Upper lobe of left lung (tissue), 6 donors: ENCODE measurements around the gene TAC3. TPM values are rescaled to one million over a fixed set of nuclear protein-coding genes. Genes with fewer than 3 reads are reported as not detected.
"Not testable (repeated sequence)": the region's sequence is repeated elsewhere in the genome, so short reads cannot be mapped to it uniquely, and the experiment has no call there.

Experiments used
- ATAC-seq, 2 donors: fragments of 200-7000 bp; cut with Tn5 transposase; one replicate each; pipeline ENCODE4 v1.9.1; 2022; ENCODE audit warnings: mild to moderate bottlenecking in 2 of 2, moderate library complexity in 2 of 2; ENCODE audit not compliant: low FRiP score in 2 of 2
- DNase-seq, 2 donors: peaks; one replicate each; pipeline ENCODE4 v3.0.0-alpha.2; 2019 to 2020
- H3K27ac ChIP-seq, 4 donors: fragments of 200-600 bp; sonication (generic); one replicate each; pipeline ENCODE4 v1.5.1; 2016 to 2019
- H3K27me3 ChIP-seq, 4 donors: fragments of 200-600 bp; sonication (generic); one replicate each; pipeline ENCODE4 v1.5.1; 2017 to 2019
- H3K36me3 ChIP-seq, 4 donors: fragments of 200-600 bp; sonication (generic); one replicate each; pipeline ENCODE4 v1.5.1; 2016 to 2019
- H3K4me1 ChIP-seq, 4 donors: fragments of 200-600 bp; sonication (generic); one replicate each; pipeline ENCODE4 v1.5.1; 2018 to 2019
- H3K4me3 ChIP-seq, 4 donors: fragments of 200-600 bp; sonication (generic); one replicate each; pipeline ENCODE4 v1.5.1; 2017 to 2019; ENCODE audit warnings: mild to moderate bottlenecking in 2 of 4, moderate library complexity in 1 of 4
- H3K9me3 ChIP-seq, 4 donors: fragments of 200-600 bp; sonication (generic); one replicate each; pipeline ENCODE4 v1.5.1; 2018 to 2019
- EP300 ChIP-seq, 4 donors: sonication (generic); formaldehyde crosslinking; IDR thresholded peaks; one replicate each; pipeline ENCODE4 v1.5.1; 2017; ENCODE audit warnings: antibody characterized with exemption in 4 of 4, control low read depth in 2 of 4
- POLR2A ChIP-seq, 4 donors: fragments of 450-650 bp; IDR thresholded peaks; one replicate each; pipeline ENCODE4 v1.5.1; 2016 to 2017; ENCODE audit warnings: antibody characterized with exemption in 4 of 4, mild to moderate bottlenecking in 2 of 4
- POLR2AphosphoS5 ChIP-seq, 2 donors: sonication (generic); formaldehyde crosslinking; IDR thresholded peaks; one replicate each; pipeline ENCODE4 v1.5.1; 2017; ENCODE audit warnings: antibody characterized with exemption in 2 of 2
- WGBS, 2 donors: methylation state at CpG; one replicate each; pipeline ENCODE4 v1.1.5; 2017 to 2018; 5-methylcytosine and 5-hydroxymethylcytosine counted together
- total RNA-seq, 6 donors: library from RNA; depleted of rRNA in 4 of 6; stranded (reverse); fragments of >200 nt in 4 of 6; gene quantifications; one replicate each; pipeline versions ENCODE4 v1.1.0 to v1.2.1, GENCODE V29; 2016 to 2021
- TF ChIP-seq, protein P1 (sequence below), 6 experiments: fragments of 450-650 bp in 4 of 6; fragments of 200-600 bp in 2 of 6; sonication (generic) in 2 of 6; IDR thresholded peaks; one replicate each; pipeline ENCODE4 v1.5.1; 2016 to 2019; ENCODE audit warnings: antibody characterized with exemption in 6 of 6
- donor health status: DM: no; HTN: no; CAD: no; lungs with moderate emphysema.
- donor health status: DM: no; HTN: yes; CAD: no; lungs with severe emphysema.

TAC3 gene
- total RNA-seq, 6 donors from 2014 or later = not detected

DNA sequence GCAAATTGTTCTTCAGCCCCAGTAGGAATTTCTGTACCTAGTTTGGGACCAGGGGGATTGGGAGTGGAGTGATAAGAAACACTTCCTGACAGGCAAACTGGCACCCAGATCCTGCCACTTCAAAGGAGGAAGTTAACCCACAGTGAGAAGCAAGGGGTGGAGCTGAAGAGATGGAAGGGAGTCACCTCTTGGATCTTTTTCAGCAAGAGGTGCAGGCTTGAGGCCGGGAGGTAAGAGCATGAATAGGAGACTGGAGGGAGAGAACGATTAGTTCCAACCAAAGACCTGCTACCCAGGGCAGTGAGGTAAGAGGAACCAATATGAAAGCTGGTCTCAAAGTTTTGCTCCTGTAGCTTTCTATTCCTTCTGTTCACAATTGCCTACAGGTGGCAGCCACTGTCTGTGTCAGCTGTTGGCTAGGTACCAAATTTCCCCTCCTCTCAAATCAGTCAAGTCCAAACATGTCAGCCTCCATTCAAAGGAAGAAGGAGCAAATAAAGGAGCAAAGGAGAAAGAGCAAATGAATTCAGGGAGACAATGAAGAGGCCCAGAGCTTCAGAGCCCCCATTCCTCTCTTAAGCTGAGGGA is 14.9 kb upstream of the TAC3 start:
- TF ChIP-seq POLR2A (IDR thresholded peaks at IDR 0.05) = no peak
- TF ChIP-seq EP300 (IDR thresholded peaks at IDR 0.05) = no peak
- TF ChIP-seq, protein P1, sequence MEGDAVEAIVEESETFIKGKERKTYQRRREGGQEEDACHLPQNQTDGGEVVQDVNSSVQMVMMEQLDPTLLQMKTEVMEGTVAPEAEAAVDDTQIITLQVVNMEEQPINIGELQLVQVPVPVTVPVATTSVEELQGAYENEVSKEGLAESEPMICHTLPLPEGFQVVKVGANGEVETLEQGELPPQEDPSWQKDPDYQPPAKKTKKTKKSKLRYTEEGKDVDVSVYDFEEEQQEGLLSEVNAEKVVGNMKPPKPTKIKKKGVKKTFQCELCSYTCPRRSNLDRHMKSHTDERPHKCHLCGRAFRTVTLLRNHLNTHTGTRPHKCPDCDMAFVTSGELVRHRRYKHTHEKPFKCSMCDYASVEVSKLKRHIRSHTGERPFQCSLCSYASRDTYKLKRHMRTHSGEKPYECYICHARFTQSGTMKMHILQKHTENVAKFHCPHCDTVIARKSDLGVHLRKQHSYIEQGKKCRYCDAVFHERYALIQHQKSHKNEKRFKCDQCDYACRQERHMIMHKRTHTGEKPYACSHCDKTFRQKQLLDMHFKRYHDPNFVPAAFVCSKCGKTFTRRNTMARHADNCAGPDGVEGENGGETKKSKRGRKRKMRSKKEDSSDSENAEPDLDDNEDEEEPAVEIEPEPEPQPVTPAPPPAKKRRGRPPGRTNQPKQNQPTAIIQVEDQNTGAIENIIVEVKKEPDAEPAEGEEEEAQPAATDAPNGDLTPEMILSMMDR (IDR thresholded peaks at IDR 0.05) = no peak
- no peak for TF ChIP-seq POLR2AphosphoS5 (IDR thresholded peaks at IDR 0.05)
- H3K27ac ChIP-seq = no peak overlapping the region
- ATAC-seq = peak in 1 of 2 donors; percentile 37
- no peaks in the 10 kb centered on the region for H3K36me3 ChIP-seq
- 15 to 25% methylated on average over 2 of the region's 2 CpGs for WGBS, 2 donors
- no peaks in the 10 kb centered on the region for H3K9me3 ChIP-seq
- no peak overlapping the region for H3K4me3 ChIP-seq
- no peaks in the 10 kb centered on the region for H3K27me3 ChIP-seq
- DNase-seq = peak in 1 of 2 donors; percentile 32
- no peaks in the 10 kb centered on the region for H3K4me1 ChIP-seq

DNA sequence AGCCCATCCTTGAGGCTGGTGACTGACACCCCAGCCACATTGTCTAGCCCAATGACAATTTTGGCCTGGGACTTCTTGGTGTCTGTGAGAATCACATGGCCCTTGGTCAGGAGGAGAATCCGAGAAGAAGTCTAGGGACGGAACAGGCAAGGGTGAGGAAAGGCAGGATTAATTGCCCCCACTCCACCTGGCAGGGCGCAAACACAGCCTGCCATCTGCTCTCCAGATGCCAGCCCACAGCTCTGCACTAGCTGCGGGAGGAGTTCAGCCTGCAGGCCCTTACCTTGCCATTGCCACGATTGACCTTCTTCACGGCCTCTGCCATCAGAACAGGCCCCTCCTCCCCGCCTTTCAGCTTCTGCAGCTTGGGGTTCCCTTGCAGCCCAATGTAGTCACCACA is 13.1 kb upstream of the TAC3 start:
- Histone ChIP-seq H3K27me3 (no peaks in the 10 kb centered on the region), H3K9me3 (no peaks in the 10 kb centered on the region), H3K27ac (no peak overlapping the region), H3K36me3 (no peaks in the 10 kb centered on the region), H3K4me3 (no peak overlapping the region), H3K4me1 (no peaks in the 10 kb centered on the region)
- TF ChIP-seq POLR2AphosphoS5 (IDR thresholded peaks at IDR 0.05) = no peak
- TF ChIP-seq, protein P1 (IDR thresholded peaks at IDR 0.05) = no peak
- TF ChIP-seq POLR2A (IDR thresholded peaks at IDR 0.05) = no peak
- TF ChIP-seq EP300 (IDR thresholded peaks at IDR 0.05) = no peak
- ATAC-seq (no peak), DNase-seq (no peak)
- 96 to 99% methylated on average over 7 of the region's 7 CpGs for WGBS, 2 donors

DNA sequence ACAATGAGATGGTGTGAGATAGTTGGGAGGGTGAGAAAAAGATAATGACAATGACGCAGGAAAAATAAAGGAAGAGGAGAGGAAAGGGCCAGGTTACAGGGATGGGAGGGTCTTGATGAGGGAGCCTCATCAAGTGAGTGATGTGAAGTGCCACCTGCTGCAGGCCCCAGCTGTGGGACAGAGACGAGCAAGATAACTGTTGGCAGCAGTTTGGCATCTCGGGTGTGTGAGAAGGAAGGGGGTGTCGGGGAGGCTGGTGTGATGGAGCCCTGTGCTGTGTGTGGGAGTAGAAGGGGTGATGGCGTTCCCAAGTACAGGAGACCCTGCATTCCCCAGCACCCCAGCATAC is 11.4 kb upstream of the TAC3 start:
- DNase-seq (no peak), ATAC-seq (no peak)
- no peaks in the 10 kb centered on the region for H3K9me3 ChIP-seq
- H3K4me3 ChIP-seq = no peak overlapping the region
- H3K36me3 ChIP-seq = no peaks in the 10 kb centered on the region
- WGBS, 2 donors = 65 to 68% methylated on average over 5 of the region's 5 CpGs
- no peaks in the 10 kb centered on the region for H3K27me3 ChIP-seq
- no peak for TF ChIP-seq POLR2AphosphoS5 (IDR thresholded peaks at IDR 0.05)
- TF ChIP-seq EP300 (IDR thresholded peaks at IDR 0.05) = no peak
- TF ChIP-seq, protein P1 (IDR thresholded peaks at IDR 0.05) = no peak
- TF ChIP-seq POLR2A (IDR thresholded peaks at IDR 0.05) = no peak
- no peak overlapping the region for H3K27ac ChIP-seq
- no peaks in the 10 kb centered on the region for H3K4me1 ChIP-seq

DNA sequence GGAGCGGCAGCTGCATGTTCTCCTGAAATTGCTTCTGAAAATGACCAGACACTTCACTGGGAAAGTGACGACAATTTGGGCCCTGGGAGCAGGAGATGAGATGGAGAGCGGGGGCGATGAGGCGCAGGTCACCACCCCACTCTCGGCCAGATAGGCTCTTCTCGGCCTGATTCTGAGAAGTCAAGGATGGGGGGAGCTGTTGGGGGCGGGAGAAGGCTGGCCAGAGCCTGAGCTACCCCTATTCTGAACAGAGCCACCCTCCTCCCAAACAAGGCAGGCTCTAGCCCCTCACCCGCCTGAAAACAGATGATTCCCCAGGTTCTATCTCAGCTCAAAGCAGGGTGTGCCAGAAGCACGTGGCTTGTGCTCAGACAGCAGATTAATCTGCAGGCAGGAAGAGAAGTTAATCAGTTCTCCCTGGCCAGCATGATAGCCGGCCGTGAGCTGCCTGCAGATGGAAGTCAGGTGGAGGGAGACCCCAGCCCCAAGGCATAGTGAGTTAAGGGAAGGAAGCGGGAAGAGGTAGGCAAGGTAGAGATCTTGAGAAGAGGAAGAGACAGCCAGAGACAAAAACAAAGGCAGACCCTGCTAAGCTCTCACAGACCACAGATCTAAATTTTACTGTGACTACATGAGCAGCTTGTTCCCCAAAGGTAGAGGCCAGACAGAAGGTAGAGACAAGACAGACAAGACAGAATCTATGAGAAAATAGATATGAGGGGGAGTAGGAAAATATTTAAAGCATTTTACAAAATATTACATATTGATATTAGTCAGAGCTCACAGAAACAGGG is 10.9 kb upstream of the TAC3 start:
- 63 to 69% methylated on average over 11 to 13 of the region's 13 CpGs for WGBS, 2 donors
- Histone ChIP-seq H3K9me3 (no peaks in the 10 kb centered on the region), H3K27ac (no peak overlapping the region), H3K4me1 (no peaks in the 10 kb centered on the region), H3K36me3 (no peaks in the 10 kb centered on the region), H3K27me3 (no peaks in the 10 kb centered on the region), H3K4me3 (no peak overlapping the region)
- DNase-seq = no peak
- ATAC-seq = no peak
- no peak for TF ChIP-seq POLR2A (IDR thresholded peaks at IDR 0.05)
- TF ChIP-seq, protein P1 (IDR thresholded peaks at IDR 0.05) = no peak
- TF ChIP-seq EP300 (IDR thresholded peaks at IDR 0.05) = no peak

DNA sequence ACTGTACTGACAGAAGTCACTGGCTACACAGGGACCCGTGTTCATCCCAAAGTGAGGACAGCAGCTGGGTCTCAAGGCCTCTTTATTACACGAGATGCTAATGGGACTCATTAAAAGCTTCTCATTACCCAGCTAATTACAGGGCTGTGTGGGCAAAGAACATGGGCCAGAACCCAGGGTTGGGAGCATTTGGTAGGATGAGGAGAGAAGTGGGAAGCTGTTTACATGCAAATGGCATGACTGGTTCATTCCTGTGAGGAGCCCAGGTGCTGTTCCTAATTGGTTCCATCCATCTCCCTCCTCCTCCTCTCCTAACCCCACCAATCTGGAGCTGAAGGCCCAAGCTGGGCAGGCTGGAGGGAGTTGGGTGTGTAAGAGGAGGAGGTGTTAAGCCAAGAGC is 8.9 kb upstream of the TAC3 start:
- ATAC-seq = no peak
- WGBS, 2 donors = 88 to 89% methylated on average over 2 of the region's 2 CpGs
- TF ChIP-seq POLR2AphosphoS5 (IDR thresholded peaks at IDR 0.05) (no peak), POLR2A (IDR thresholded peaks at IDR 0.05) (no peak), EP300 (IDR thresholded peaks at IDR 0.05) (no peak)
- TF ChIP-seq, protein P1 (IDR thresholded peaks at IDR 0.05) = no peak

DNA sequence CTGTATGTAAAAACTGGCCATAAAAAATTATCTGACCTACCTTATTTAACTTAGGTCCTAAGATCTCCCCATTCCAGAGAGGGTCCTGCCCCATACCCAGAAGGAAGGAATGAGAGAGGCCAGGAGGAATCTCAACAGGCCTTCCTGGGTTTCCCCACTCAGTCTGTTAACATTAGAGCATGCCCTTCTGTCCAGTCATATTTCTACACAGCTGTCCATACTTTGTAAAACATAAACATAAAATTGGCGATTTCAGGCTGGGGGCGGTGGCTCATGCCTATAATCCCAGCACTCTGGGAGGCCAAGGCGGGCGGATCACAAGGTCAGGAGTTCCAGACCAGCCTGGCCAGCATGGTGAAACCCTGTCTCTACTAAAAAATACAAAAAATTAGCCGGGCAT is 6.0 kb upstream of the TAC3 start:
- not testable (repeated sequence) for H3K4me3 ChIP-seq, ATAC-seq, H3K36me3 ChIP-seq, DNase-seq, H3K4me1 ChIP-seq, H3K27ac ChIP-seq, H3K27me3 ChIP-seq, H3K9me3 ChIP-seq
- WGBS, 2 donors = 94 to 97% methylated on average over 5 of the region's 5 CpGs

More for the DNA sequence above, 8.9 kb upstream of the TAC3 start:
- H3K4me1 ChIP-seq = no peaks in the 10 kb centered on the region
- no peak overlapping the region for H3K4me3 ChIP-seq
- H3K36me3 ChIP-seq = no peaks in the 10 kb centered on the region
- H3K27me3 ChIP-seq = no peaks in the 10 kb centered on the region
- no peaks in the 10 kb centered on the region for H3K9me3 ChIP-seq
- no peak overlapping the region for H3K27ac ChIP-seq
- DNase-seq = no peak
